ENCODE measurements around the gene LRP1-AS.

The LRP1-AS gene

DNA sequence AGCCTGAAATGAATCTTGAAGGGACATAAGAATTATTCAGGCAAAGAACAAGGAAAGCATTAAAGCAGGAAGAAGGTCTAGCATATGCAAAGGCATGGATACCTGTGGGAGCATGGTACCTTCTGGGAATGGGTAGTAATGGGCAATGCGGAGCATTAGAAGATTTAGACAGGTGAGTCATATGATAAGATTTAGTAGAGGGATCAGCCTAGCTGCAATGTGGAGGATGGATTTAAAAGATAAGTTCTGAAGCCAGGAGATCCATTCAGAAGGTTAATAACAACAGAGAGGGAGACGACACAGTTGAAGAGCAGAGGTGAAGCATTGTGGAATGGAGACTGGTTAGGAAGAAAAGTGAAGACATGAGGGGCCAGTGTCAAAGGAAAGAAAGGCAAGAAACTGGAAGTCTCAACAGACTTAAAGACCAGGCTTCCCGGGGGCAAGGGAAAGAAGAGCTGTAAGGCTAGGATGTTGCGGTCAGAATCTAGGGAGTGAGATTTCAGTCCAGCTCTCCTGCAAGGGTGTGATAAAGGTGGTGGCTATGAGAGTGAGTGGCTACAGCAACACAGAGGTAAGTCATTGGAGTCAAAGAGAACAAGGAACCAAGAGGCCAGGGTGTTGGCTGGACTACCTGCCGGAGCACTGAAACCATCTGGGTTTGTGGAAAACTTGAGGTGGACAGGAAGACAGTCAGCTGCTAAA is 30.7 kb downstream of the LRP1-AS start:
- DNase-seq: no peak

DNA sequence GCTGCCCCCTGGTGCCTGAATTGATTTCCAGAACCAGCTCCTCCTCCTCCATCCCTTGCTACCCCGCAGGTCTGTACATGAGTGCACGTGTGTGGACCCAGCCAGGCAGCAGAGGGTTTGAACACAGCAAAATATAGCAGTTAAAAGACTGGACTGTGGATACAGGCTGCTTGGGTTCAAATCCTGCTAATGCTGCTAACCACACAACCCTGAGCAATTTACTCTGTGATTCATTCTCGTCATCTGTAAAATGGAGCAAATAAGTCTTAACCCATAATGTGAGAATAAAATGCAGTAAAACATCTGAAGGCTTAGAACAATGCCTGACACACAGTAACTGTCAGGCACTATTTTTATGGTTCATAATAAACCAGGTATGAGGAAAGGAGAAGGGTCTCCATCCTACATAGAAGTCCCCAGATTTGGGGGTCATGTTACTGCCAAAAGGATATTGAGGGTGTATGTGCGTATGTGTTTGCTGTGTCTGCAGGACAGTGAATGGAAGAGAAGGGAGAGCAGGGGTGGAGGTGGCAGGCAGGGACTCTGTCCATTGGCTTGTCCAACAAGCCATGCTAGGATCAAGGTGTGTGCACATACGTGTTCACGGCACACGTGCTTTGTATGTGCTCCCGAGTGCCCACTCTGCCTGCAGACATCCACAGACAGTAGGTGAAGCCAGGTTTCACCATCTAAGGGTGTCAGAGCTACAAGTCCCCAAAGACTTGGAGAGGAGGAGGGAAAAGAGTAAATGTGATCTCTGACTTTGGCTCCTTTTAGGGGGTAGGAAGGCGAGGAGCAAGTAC is 34.7 kb downstream of the LRP1-AS start:
- DNase-seq: no peak

DNA sequence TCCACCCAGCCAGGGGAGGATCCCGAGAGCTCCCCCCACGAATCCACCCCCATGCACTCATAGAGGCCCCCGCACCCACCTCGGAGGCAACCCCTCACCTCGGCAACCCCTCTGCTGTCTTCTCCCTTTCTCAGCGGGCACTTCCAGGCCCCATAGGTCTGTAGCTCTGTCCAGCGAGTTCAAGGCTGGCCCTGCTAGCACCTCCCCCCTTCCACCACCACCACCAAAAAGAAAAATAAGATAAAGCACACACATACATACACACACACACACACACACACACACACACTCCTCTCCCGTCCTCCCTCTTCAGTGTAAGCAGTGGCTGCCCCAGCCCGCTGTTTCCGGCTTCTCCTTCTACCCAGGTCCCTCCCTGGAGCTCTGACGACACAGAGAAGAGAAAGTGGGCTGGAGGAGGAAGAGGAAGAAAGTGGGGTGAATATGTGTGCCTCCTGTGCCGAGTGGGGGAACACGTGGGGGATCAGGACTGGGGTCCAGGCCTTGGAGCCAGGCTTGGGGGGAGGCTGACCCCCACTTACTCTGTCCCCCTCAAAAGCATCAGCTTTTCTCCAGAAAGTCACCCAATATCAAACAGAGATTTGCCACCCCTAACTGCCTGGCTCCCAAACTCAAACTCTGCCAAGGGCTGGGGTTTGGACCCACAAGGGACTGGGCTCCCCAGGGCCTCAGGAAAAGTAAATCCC is 36.2 kb downstream of the LRP1-AS start, which contains the start of gene STAT6:
STAT6 (minus strand) TSS at position 332 of the 704 bp plus-strand sequence. CDS start 3,084 bp downstream, outside the sequence.
- DNase-seq: no peak

DNA sequence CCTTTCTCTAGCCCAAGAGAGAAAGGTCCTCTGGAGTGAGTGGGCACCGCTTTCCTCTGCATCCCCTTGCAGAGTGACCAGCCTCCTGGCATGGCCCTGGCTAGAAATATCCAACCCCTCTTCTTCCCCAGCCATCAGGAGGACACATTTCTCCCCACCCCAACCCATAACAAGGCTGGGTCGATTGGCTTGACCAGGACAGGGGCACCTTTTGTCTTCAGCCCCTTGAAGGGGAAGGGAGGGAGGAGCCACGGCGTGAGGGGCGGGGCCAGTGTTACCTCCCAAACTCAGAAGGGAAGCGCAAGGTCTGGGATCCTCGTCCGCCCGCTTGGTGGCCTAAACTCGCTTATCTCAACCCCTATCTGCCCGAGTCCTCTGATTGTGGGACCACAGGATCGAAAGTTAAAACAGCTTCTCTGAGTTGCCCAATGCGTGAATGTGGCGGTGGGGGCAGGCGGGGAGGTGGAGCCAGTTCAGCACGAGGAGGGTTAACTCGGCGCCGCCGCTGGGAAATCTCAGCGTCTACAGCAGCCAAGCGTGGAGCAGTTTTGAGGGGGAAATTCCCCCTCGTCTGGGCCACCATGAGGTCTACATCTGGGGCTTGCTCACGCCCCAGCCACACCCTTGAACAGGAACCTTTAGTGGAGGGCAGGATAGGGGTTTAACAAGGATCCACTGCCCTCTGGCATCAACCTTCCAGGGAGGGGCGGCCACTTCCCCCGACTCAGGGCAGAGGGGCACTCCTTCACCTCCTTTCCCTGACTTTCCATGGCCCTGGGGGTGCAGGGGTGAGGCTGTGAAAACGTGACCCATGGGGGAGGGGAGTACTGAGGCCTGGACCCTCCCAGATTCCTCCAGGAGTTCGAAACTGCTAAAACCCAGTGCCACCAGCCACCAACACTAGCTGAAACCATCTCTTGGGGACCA is 37.1 kb downstream of the LRP1-AS start:
- DNase-seq: no peak

DNA sequence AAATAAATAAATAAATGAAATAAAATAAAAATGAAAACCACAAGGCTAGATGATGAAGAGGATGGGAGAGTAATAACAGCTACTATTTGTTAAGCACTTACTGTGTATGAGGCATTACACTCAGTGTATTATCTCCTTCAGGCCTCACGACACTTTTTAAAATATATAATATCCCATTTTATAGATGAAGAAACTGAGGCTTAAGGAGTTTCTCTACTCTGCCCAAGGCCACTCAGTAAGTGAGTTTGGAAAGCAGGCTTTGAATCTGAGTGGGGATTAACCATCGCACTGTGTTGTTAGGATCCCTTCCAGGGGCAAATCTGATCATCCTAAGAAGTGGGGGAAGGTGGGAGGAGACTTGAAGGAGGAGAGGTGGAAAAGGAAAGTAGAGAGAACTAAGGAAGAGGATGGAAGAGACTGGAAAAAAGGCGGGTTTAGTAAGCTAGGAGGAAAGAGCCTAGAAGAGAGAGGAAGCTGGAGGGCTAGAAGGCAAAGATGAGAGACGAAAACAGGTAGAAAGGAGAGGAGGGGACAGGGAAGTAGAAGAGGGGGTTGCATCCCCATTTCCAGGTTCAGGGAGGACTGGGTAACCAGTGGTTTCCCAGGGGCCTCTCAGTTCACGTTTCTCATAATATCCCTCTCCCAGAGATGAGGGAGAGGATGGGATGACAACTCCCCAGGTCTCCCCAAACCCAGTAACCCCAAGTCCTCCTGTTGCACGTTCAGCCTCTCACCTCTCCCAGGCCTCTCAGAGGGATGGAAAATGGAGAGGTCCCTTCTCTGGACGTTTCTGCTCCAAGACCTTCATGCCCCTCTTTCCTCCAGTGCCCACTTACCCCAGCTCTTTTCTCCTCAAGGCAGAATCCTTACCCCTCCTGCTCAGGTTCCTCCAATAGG is 38.0 kb downstream of the LRP1-AS start:
- DNase-seq: no peak

DNA sequence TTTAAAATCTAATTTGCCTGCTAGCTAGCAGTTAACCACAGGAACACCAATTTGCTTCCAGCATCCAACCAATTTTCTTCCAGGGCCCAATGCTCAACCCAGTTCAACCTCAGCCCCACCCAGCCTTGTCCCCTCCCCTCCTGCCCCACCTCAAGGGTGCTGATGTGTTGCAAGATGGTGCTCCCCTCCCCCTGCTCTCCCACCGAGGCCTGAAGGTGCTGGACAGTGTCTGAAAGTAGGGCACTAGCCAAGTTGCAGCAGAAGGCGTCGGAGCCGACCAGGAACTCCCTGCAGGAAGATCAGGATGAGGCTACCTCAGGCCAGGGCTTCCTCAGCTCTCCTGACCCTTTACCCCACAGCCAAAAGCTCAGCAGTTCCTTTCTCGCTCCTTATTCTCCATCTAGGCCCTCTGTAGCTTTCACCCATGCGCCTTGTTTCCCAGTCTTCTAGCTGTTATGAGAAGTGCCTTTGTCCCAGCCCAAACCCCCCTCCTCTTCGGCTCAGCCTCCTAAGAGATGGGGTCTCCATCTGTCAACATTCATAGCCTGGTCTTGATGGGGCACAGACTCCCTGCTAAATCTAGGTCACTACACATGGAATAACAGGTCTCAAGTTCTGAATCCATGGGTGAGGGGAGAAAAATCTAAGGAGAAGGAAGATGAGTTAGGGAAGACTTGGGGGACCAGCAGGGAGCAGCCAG is 39.8 kb downstream of the LRP1-AS start:
- DNase-seq: no peak

DNA sequence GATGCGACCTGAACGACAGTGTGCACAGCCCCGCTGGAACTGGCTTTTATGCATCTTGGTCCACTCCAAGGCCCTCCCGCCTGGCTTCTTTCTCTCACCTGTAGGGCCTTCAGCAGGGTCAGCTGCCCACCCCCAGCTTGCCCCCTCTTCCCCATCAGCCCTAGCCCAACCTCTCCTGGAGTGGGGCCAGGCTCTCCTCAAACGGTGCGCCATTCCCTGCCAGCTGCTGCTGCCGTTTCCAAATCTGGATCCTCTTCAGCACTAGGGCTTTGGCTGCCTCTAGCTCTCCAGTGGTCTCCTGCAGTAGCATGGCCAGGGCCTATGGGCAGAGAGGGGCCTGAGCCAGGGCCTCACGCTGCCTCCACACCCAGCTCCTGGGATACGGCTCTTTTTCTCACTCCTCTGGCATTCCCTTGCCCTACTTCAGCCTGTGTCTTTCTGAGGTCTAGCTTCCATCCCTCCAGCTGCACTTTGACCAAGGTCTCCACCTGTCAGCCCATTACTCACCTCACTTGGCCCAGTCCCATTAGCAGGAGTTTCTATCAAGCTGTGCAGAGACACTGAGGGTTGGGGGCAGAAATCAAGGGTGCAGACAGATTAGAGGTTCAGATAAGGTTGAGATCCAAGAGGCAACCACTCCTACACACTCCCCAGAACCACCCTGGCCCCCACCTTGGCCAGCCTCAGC is 41.3 kb downstream of the LRP1-AS start:
- no peak for DNase-seq

DNA sequence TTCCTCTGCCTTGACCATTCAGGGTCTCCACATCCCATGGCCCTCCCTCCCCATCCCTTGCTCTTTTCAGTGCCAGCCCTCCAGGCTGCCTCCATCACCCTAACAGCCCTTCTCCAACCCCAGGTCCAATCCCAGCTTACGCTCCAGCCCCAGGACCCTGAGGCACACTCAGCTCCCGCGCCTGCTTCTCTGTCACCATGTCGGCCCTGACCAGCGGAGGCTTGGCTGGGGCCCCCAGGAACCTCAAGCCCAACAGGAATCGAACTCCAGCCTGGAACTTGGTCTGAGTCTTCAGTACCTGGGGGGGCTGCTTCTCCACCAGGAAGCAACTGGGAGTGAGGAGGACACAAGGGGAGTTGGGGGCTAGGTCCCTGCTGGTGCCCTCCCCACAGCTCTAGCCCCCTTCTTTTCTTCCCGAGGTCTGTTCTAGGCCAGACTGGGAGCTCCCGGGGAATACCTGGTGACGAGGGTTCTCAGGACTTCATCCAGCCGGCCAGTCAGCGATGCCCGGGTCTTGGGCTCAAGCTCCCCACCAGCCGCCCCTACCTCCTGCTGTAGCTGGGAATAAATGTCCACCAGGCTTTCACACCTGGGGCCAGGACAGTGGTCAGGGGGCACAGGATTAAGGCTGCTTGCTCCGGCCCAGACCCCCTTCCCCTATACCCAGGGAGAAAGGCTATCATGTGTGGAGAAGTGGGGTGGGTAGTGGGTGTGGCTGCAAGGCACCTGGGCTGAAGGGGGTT is 42.2 kb downstream of the LRP1-AS start:
- DNase-seq: no peak

DNA sequence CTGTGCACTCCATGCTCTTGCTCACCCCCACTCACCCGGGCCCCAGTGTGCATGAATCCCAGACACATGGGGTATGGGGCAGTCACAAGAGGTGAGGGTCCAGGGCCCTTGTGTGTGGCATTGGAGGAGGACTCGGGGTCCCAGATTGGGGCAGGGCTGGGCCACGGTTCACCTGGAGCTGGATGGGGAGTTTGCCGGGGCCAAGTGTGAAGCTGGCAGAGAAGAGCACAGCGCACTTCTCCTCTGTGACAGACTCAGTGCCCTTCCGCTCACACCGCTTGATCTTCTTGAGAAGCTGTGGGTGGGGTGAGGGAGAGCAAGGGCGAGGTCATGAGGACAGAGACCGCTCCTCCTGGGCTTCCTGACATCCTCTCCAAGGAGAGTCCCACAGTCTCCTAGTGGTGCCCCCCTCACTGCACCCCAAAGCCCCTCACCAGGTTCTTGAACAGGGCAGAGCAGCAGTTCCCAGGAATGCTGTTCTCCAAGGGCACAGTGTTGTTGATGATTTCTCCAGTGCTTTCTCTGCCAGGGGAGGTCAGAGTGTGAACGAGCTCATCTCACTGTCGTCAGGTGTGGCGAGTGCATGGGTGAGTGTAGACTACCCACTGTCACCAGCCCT is 43.0 kb downstream of the LRP1-AS start:
- no peak for DNase-seq

DNA sequence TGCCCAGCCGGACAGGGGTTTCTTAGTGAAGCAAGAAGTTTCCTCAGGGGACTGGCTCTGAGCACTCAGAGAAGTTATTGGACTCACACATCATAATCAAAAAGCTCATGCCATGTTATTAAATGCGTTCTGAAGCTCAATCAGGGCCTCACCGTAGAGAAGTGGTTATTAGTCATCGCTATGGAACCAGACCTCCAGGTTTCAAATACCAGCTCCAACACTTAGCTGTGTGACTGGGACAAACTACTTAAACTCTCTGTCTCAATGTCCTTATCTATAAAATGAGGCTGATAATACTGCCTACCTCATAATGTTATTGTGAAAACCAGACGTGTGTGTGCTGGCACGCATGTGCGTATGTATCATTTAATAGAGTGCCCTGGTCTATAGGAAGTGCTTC is 43.6 kb downstream of the LRP1-AS start:
- no peak for DNase-seq

DNA sequence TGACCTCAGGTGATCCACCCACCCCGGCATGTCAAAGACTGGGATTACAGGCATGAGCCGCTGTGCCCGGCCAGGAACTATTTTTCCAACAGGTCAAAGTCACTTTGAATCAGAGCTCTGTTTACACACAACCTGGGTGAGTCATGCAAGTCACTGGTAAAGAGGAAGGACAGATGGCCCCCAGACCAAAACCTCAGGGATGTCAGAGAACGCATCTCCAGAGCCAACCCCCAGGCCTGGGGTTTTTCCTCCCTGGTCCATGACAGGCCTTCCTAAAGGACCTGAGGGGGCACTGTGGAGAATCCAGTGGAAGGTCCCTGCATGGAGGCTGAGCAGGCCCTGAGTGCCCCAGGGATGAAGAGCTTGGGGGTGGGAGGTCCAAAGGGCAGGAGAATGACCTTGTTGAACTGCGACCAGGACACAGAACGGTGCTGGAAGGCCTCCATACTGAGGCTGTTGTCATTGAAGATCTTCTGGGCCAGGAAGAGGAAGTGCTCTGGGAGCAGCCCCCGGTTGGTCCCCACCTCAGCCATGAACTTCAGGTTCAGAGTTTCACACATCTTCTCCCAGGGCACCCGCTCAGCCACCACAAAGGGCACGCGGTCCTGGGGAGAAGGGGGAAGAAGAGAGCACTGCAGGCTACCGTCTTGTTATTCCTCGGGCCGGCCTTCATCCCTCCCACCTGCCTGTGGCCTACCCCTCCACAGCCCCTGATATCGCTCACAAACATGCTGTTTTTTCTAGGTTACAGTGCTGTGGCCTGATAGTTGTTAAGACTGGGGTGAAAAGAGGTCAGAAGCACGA is 45.3 kb downstream of the LRP1-AS start:
- no peak for DNase-seq

DNA sequence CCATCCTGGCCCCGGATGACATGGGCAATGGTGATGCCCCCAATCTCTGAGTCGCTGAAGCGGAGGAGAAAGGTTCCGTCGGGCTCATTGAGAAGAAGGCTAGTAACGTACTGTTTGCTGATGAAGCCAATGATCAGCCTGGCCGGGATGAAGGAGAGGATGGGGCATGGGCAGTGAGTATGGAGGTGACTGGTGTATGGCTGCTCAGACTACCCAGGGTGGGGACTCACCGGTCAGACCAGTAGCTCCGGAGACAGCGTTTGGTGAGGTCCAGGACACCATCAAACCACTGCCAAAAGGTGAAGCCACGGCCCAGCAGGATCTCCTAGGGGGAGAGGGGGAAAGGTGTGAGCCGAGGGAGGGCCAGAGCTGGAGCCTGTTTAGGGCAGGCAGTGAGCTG is 47.7 kb downstream of the LRP1-AS start:
- no peak for DNase-seq

DNA sequence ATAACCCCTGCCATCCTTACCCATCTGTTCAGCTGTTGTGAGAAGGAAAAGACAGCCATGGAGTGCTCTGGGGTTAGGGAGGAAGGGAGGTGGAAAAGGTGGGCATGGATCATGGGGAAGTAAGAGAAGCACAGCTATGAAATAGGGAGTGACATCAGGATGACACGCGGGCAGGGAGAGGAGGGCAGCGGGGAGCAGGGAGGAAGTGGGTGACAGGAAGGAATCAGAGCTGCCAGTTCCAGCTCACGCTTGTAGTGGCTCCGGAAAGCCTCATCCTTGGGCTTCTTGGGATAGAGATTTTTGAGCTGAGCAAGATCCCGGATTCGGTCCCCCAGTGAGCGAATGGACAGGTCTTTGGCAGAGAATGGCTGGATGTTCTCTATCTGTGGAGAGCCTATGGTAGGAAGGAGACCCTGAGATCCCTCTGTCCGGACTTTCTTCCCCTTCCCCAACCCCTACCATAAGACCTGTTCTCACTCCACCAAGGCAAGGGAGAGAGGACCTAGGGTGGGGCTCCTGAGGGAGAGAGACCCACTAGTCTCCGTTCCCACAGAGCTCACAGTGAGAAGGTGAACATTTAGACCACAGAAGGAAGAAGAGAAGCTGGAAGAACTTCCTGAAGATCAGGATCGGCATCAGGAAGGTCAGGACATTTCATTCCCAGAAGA is 48.2 kb downstream of the LRP1-AS start:
- DNase-seq: no peak

DNA sequence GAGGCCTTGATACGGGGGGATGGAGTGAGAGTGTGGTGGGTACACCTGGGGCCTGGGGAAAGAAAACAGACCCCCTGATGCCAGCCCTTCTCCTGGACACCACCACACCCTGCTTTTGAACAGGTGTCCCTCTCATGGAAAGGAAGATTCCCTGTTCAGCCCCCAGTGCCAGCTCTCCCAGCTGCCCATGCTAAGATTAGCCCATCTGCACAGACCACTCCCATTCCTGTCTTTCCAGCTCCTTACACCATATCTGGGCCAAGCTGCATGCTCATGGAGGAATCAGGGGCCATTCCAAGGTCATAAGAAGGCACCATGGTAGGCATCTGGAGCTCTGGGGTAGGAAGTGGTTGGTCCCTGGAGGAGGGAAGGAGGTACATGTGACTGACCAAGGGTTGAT is 48.9 kb downstream of the LRP1-AS start:
- DNase-seq: no peak

DNA sequence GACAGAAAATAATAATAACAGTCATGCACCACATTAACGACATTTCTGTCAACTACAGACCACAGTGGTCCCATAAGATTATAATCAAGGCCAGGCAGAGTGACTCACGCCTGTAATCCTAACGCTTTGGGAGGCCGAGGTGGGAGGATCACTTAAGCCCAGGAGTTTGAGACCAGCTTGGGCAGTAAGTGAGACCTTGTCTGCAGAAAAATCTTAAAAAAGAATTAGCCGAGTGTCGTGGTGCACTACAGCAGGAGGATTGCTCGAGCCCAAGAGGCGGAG is 49.9 kb downstream of the LRP1-AS start:
- DNase-seq: no peak

DNA sequence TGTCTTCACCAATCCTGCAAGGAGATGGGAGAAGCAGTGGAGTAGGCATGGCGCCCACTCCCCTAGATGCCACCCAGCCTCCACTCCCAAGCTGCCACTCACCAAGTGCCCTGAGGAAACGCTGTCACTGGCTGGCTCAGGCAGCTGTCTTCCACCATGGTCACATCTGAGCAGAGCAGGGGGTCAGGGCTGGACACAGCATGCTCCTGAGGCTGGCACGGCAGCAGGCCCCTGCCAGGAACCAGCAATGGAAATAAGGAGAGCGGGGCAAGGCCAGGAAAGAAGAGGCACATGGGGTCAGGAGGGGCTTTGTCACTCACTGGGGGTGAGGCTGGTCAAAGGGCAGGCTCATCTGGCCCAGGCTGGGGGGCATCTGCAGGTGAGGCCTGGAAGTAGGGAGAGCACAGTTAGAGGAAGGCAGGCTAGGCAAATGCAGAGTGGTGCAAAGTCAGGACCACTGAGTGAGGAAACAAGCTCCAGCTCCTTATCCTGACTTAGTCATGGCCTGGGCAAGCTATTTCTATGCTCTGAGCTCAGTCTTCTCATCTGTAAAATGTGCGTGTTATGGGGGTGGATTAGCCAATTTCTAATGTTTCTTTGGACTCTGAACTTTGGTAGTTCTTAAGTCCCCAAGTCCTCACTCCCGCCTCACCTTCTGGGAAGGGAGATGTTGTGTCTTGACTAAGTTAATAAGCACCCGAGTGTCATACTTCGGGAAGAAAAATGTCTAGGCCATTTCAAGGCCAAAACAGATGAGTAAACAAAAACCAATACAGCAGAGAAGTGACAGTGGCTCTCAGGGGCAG is 50.5 kb downstream of the LRP1-AS start:
- DNase-seq: no peak

DNA sequence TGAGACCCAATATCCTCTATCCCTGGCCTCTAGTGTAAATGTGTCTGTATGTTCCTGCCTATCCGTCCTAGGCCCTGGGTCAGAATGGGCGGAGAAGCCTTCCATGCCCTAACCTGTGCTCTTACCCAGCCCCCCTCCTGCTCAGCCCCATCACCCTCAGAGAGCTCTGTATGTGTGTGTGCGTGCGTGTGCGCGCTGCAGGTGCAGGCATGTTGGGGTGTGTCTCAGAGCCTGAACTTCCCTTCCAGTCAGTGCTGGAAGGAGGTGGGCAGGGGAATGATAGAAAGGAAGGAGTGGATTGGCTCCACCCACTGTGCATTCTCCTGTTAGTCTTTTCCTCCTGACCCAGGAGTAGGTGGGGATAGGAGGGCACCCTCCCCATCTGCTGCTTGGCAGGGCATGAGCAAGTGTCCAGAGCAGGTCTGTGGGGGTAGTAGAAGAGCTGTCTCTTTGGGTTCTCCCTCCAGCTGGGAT is 51.3 kb downstream of the LRP1-AS start:
- DNase-seq: no peak
